HT1080 (cell line): ENCODE results near the gene DYRK4. TPM values are rescaled to one million over a fixed set of nuclear protein-coding genes. Genes with fewer than 3 reads are reported as not detected.

Experiments used
- DNase-seq: peaks from one replicate; pipeline ENCODE4 v3.0.0-alpha.2; 2015; ENCODE audit warnings: low read depth
- total RNA-seq: library from RNA; depleted of rRNA; stranded (reverse); fragments of >200 nt; shearing (Covaris generic); gene quantifications from 2 replicates; pipeline ENCODE4 v1.2.3, GENCODE V29; 2014

DYRK4 gene
- total RNA-seq, 1 experiment from 2014 or later = 64.6 TPM

DNA sequence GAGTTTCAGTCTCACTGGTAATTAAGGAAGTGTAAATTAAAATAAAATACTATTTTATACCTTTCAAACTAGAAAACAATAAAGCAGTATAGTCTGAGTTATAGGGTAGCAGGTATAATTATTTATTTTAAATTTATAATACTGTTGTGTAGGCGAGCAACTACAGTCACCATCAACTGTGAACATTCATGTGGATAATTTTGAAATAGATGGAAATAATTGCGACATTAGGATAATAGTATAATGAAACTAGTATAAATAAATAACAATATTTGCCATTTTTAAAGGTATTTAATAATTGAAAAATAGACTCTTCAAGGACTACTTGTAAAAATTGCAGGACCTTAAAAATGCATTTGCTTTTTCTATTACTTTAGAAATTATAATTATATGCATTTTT is 3.8 kb upstream of the DYRK4 start:
- DNase-seq = no peak

DNA sequence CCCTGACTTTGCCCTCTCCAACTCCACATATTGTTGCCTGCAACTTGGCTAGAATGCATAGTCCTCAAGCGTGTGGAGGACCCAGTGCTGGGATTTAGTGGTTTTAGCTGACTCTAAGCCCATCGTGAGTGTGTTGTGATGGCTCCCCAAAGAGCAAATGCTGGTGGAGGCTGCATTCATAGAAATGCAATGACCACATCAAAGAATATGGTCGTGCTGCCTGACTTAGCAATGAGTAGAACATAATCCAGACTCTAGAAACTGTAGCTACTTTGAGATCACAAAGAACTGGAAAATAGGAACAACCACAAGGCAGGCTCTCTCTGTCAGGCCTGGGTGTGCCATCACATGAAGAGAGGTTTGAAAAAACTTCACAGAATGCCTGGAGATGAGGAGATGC is 1.3 kb downstream of the DYRK4 start:
- no peak for DNase-seq

DNA sequence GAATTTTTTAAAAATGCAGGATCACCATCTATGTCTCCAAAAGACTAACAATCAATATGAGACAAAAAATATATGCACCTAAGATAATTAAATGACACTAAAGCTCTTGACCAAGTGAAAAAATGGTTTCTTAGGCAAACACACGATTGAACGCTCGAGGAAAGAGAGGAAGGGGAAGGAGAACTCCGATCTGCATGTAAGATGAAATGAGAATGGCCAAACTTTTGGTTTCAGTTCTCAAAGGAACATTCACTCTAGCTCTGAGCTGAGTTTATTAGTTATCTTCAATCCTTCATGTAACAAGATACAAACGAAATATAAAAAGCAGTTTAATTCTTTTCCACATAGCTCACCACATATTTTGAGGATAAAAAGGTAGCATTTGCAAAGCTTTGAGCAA is 2.8 kb downstream of the DYRK4 start:
- DNase-seq = no peak

DNA sequence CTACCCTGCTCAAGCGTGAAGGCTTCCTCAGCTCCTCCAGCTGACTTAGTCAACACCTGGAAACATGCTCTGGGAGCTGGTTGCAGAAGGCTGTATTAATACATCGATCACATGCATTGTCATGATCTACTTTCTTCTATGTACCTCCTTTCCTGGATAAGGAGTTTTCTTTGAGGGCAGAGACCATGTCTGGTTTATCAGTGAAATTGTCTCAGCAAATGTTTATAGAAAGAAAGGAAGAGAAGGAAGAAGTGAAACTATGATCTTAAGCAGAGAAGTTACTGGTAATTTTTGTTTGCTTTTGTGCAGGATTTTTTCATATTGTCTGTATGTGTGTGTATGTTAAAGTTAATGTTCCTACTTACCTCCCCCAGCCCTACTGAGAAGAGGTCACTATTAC is 4.5 kb downstream of the DYRK4 start:
- DNase-seq = no peak

DNA sequence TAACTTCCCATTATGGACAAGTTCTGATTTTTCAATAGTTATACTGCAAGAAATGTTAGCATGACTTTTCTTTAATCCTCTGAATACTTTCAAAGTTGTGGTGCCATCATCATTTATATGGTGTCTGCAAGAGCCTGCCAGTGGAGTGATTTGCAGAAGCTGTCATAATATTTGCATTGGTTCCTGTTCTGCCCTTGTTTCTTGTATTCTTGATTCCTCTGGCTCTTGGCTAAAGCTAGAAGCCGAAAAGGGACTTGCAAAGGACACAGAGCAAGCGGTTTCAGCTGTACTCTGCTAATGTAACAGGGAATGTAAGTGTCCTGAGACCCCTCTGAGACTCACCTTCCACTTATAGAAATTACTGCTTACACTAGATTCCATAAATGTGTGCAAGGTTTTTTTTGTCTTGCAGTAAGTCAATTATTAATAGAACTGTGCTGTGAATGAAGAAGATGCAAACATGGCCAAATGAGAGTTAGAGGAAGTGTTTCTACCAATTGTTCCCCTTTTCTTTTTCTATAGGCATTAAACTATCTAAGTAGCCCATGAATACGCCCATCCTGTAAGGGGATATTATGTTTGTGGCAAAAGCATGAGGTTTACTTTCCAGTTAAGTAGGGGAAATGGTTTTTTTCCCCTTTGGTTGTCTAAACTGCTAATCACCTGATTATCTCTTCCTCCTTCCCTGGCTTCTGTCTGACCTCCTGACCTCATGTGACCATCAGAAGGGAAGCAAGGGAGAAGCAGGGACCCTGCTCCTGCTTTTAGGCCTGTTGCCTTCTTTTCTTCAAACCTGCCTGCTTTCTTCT is 5.3 kb downstream of the DYRK4 start:
- no peak for DNase-seq

DNA sequence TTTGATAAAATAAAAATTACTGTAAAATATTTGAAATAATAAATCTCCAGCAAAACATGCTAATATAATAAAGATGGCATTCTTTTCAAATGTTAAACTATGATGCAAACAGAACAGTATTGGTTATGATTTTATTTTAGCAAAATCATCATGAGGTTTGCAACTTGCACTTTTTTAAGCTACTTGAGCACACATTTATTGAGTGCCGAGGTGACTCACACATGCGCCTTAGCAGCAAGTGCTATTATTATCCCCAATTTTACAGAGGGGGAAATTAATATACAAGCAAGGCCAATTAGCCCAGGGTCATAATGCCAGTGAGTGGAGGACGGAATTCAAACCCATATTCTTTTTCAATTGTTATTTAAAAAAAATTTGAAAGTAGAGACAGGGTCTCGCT is 7.3 kb downstream of the DYRK4 start:
- no peak for DNase-seq

DNA sequence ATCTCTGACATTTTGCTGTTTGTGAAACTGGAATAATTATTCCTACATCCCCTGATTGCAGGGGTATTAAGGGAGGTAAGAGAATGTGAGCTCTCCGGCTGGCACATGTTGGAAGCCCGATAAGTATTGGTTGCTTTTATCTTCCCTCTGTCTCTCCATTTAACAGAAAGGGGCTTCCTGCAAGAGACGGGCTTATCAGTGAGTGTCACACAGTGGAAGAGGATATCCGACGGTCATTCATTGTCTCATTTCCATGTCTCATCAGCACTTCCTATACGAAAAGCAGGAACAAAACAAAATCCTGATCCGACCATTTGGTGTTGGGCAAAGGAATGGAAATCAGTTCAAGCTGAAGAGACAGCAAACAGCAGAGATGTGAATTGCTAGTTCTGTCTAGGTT is 10.7 kb downstream of the DYRK4 start:
- DNase-seq = no peak

DNA sequence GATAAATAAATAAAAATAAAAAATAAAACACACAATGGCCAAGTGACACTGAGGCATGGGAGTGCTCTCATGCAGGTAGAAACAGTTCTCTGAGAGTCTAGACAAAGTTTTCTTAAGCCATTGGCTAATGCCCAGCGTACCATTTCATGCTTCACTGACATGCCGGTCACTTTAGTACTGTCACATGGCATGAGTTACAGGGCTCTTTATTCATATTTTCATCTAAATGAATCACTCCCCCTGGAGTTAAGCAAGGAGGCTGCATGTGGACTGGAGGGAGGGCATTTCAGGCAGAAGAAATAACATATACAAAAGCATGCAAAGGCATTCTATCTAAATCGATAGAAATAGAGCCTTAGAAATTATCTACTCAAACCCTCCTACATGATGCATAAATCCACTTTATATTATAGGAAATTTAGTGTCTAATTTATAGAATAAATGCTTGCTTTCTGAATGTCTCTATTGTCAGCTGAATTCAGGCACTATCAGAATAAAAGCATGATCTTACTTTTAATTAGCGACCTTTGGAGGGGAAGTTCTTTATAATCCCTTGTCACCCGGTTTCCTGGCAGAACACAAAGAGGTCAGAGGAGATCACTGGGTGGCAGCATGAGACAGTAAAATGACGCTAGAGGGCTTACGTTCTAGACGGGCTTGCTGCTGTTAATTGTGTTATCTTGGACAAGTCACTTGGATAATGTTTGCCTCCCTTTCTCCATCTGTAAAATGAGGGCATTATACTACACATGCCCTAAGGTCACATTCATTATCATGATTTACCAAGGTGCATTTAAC is 17.5 kb downstream of the DYRK4 start:
- DNase-seq = peak; percentile 34

DNA sequence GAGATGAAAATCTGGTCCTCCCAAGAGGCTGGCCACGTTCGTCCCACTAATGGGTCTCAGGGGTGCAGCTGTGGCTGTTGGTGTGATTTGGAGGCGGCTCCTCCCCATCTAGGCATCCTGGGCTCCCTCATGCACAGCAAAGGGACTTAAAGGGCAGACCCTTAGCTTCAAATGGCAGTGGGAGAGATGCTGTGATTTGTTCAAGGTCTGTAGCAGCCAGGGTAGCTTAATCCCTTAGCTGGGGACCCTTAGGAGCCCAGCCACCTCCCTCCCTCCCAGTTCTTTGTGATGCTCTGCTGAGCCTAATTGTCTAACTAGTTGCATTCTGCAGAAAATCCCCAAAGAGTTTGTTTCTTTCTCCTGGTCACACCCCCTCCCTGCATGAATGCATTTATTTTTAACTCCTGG is 18.3 kb downstream of the DYRK4 start:
- no peak for DNase-seq

DNA sequence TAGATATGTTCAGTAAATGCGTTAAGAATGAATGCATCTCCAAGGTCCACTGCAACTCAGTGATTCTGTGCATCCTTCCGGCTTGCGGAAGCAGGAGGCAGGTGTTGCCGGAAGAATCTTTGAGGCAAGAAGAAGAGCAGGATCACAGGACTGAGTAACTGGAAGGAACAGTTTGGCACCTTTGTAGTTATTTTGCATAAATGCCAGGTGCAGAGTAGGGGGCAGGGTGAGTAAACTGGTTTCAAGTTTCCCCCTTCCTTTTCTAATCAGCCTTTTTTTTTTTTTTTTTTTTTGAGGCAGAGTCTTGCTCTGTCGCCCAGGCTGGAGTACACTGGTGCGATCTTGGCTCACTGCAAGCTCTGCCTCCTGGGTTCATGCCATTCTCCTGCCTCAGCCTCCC is 22.3 kb downstream of the DYRK4 start:
- DNase-seq = no peak

DNA sequence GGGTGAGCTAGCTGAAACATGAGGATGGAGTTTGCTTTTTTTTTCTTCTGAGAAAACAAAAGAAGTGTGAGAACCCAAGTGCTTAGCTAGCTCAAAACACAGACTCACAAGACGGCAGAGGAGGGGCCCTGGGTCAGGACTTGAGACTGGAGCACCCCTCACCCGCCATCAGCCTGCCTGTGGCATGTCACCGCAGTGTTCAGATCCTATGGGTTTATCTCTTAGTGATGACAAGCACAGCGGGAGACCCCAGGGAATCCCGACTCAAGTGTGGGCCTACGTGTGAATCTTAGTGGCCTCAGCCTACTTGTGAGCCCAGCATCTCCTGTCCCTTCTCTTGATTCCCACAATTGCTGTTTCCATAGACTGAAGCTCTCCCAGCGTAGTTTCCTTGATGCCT is 22.9 kb downstream of the DYRK4 start:
- no peak for DNase-seq

DNA sequence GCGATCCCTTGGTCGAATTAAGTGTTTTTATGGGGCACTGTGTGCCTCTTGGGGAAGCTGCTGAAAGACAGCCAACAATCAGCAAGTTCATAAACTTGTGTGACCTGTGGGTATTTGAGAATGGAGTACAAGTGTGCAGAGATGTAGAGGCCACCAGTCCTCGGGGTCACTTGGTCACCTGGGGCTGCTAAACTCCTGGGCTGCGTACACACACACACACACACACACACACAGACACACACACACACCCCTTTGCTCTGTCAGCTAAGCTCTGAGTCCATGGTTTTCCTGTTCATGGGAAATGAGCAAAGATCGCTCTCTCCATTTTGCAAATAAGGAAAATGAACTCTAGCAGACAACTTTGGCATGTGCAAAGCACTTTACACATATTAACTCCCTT is 24.5 kb downstream of the DYRK4 start:
- no peak for DNase-seq

DNA sequence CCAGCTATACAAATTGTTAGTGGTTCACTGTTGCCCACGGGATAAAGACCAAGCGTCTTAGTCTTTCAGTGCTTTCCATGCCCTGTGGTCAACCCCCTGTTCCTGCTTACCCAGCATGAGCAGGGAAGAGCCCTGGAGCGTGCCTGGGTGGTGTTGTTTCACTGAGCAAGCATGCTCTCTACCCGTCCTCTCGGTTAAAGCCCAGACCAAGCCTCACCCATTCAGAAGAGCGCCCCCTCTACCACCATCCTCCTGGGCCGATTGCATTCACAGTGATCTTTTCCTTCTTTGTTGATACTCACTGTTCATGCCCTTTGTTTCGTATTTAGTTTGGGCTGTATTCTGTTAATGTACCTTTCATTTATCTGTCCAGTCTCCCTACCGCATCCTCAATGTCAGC is 25.1 kb downstream of the DYRK4 start:
- DNase-seq = no peak

DNA sequence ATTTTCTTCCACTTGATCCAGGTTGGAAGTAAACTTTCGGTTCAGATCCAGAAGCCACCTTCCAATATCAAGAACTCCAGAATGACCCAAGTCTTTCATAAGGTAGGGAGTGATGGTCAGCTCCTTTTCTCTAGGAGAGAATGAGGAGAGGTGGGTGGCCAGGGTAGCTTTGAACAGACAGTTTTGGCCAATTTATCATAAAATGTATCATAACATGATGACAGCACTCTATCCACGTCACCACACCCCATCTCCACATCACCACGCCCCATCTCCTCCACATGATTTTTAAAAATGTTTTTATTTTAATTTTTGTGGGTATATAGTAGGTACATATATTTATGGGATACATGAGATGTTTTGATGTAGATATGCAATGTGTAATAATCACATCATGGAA is 26.9 kb downstream of the DYRK4 start:
- no peak for DNase-seq

DNA sequence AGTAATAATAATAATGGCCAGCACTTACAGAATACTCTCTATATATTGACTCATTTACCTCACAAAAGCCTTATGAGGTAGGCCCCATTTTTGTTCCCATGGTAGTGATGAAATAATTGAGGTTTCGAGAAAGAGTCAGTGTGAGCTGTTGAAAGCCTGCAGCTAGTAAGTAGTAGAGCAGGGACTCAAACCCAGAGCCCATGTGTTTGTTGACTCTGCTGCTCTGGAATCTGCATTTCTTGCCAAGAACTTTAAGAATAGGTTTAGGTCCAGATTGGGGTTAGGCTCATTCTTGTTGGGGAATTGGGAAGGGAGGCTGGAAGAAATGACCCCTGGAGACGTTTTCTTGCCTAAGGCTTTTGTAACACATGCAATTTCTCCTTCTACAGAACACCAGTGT is 27.9 kb downstream of the DYRK4 start:
- no peak for DNase-seq

DNA sequence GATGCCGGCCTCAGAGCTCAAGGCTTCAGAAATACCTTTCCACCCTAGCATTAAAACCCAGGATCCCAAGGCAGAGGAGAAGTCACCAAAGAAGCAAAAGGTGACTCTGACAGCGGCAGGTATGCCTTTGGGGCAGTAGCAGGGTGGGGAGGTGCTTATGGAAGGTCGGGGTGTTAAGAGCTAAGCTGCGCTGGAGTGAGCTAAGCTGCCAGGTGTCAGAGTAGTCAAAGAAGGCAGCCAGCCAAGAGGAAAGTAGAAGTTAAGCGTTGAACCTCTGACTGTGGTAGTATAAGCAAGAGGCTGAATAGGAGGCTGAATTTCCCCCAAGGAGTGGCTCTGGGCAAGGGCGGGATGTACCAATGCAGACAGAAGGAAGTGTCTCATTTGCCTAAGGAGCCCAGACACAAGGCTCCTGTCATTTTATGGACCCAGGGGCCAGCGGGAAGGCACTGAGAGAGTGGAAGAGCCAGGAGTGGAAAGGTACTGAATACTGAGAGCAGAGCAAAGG is 29.2 kb downstream of the DYRK4 start:
- DNase-seq = no peak

DNA sequence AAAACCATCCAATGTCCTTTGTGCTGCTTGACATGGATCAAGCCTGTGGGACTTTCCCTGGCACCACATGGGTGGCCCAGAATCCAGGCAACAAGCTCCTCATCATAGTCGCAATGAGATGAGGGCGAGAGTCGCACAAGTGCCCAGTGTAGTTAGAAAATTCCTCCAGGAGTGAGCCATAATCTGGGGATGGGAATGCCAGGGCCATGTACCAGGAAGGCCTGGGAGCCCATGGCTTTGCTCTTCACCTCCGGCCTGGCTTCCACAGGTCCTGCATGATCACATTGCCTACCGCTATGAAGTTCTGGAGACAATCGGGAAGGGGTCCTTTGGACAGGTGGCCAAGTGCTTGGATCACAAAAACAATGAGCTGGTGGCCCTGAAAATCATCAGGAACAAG is 33.9 kb downstream of the DYRK4 start:
- DNase-seq = no peak

DNA sequence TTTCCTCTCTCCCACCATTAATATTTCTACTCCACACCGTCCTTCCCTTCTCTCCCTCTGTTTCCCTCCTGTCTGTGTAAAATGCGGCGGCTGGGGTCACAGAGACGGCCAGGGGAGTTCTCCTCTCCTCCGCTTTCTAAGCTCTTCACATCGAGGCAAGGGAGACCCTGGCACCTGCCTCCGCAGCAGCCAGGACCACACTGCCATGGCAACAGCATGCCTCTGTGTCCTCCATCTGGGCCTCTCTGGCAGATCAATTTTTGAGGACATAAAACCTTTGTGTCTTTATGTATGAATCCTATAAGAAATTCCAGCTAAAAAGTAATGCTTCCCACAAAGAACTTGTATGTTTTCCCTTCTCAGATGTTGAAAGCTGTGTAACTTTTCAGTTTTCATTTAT is 41.4 kb downstream of the DYRK4 start:
- no peak for DNase-seq

DNA sequence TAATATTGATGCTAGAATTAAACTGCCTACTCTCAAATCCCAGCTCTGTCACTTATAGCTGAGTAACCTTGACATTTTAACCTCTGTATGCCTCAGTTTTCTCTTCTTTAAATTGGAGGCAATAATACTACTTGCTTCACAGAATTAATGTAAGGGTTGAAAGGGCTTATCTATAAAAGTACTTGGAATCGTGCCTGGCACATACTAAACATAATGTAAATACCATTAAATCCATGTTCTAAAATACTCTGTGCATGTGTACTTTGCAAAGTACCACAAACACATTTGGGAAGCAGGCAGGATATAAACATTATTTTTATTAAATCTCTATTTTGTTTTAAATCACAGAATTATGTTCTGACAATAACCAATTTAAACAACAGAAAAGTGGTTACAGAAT is 41.9 kb downstream of the DYRK4 start:
- no peak for DNase-seq

DNA sequence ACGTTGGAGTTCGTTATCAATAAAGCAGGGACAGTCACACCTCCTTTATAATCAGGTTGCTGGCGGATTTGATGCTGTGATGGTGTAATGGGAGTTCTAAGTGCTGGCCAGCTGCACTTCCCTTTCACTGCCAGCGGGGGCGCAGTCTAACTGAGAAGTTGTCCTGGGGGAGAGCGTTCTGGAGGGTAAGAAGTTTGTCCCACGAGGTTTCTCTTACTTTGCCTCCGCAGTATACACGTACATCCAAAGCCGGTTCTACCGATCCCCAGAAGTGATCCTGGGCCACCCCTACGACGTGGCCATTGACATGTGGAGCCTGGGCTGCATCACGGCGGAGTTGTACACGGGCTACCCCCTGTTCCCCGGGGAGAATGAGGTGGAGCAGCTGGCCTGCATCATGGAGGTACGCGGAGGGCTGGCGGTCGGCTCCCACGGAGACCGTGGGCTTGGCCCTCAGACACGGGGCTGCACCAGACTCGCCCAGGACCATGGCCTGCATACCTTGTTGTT is 42.7 kb downstream of the DYRK4 start:
- DNase-seq = peak; percentile 84

DNA sequence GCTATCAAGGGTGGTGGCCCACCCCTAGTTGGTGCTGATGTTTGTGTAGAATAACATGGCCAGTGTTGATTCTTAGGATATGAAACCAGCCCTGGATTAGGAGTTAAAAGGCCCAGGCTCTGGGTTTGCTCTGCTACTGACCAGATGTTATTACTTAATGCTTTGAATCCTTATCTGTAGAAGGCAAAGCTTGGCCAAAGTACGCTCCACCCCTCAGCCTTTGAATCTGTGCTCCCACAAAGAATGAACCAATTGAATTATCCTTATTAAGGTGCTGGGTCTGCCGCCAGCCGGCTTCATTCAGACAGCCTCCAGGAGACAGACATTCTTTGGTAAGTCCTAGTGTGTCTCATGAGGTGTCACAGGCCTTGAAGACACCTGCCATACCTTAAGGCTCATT is 45.0 kb downstream of the DYRK4 start:
- no peak for DNase-seq

DNA sequence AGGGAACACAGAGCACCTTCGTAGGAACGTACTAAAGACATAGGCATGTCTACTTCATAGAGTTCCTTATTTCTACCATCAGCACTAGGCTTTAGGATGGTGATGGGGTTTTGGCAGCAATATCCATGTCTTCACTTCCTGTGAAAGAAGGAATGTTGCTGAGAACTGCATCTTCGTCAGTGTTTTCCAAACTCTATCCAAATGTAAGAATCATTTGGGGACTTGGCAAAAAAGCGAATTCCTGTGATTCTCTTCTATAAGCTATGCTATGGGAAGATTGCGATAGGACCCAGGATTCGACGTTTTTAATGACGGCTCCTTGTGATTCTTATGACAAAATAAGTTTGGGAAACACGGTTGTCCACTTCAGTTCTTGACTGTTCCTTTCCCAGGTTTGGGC is 47.1 kb downstream of the DYRK4 start:
- no peak for DNase-seq

DNA sequence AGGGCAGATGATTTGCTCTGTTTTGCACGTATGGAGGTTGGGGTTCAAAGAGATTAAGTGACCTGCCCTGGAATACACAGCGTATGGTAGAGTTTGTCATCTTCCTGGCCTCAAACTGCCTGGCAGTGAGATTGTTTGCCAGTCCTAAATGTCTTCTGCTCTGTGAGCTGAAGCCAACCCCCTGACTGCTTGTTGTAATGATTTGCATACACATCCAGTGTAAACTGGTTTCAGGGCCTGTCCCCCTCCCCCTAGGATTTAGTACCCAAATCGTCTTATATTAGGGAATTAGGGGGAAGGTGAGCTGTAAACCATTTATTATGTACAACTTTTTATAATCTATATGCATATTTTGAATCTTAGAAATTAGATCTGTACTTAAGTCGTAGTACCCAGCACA is 48.5 kb downstream of the DYRK4 start:
- DNase-seq = no peak
